HepG2 (cell line): ENCODE results near the gene ASAP2. TPM values are rescaled to one million over a fixed set of nuclear protein-coding genes. Genes with fewer than 3 reads are reported as not detected.

Experiments used
- ETV5 ChIP-seq: IDR thresholded peaks from 2 replicates; pipeline ENCODE4 v1.6.1; 2018; ENCODE audit warnings: missing biosample characterization, missing genetic modification reagents, inconsistent platforms, borderline replicate concordance
- NFIC ChIP-seq: IDR thresholded peaks from 2 replicates; pipeline ENCODE4 v1.6.1; 2012; ENCODE audit warnings: mild to moderate bottlenecking, low read length, inconsistent platforms
- SRSF4 ChIP-seq: fragments of 200-400 bp; formaldehyde crosslinking; IDR thresholded peaks from one replicate; pipeline ENCODE4 v1.6.1; 2018; ENCODE audit warnings: mild to moderate bottlenecking, low read depth, low read length, moderate library complexity; ENCODE audit not compliant: poor library complexity, severe bottlenecking
- YEATS2 ChIP-seq: sonication (generic); formaldehyde crosslinking; IDR thresholded peaks from 2 replicates; pipeline ENCODE4 v1.4.0; 2020; ENCODE audit warnings: missing genetic modification reagents, borderline replicate concordance
- polyA plus RNA-seq, 8 experiments: library from polyadenylated mRNA; depleted of rRNA in 3 of 8; stranded (reverse) in 7 of 8; unstranded in 1 of 8; fragments of >200 nt; fragmentation: Illumina TruSeq in 4 of 8; extraction: Trizol in 4 of 8; gene quantifications; 2 replicates each; pipeline versions ENCODE4 v1.2.1 to v1.2.3, GENCODE V29; 2011 to 2016; ENCODE audit warnings: low read depth in 4 of 8, missing spikeins in 1 of 8, mixed read lengths in 1 of 8; ENCODE audit not compliant: insufficient read depth in 1 of 8
- total RNA-seq, 5 experiments: library from RNA; depleted of rRNA; stranded (reverse); fragments of >200 nt; fragmentation: Illumina TruSeq; extraction: Trizol; gene quantifications; 2 replicates each; pipeline ENCODE4 v1.2.3, GENCODE V29; 2016; ENCODE audit warnings: low read depth in 1 of 5
- TF ChIP-seq, protein P1 (sequence below): sonication (generic); formaldehyde crosslinking; IDR thresholded peaks from 2 replicates; pipeline ENCODE4 v1.4.0; 2020; ENCODE audit warnings: missing genetic modification reagents
- TF ChIP-seq, protein P2 (sequence below): sonication (generic); formaldehyde crosslinking; conservative IDR thresholded peaks from 2 replicates; pipeline ENCODE4 v1.4.0; 2020; ENCODE audit warnings: missing genetic modification reagents
- TF ChIP-seq, protein P3 (sequence below): sonication (generic); formaldehyde crosslinking; IDR thresholded peaks from 2 replicates; pipeline ENCODE4 v1.9.0; 2021; ENCODE audit warnings: missing genetic modification reagents, mild to moderate bottlenecking, borderline replicate concordance
- TF ChIP-seq, protein P4 (sequence below): sonication (generic); formaldehyde crosslinking; IDR thresholded peaks from 2 replicates; pipeline ENCODE4 v1.5.1; 2020; ENCODE audit warnings: mild to moderate bottlenecking, missing genetic modification reagents, moderate library complexity
- TF ChIP-seq, protein P5 (sequence below): sonication (generic); formaldehyde crosslinking; IDR thresholded peaks from 2 replicates; pipeline ENCODE4 v1.8.1; 2023; ENCODE audit warnings: mild to moderate bottlenecking, missing genetic modification reagents
- TF ChIP-seq, protein P6 (sequence below): sonication (generic); formaldehyde crosslinking; IDR thresholded peaks from 2 replicates; pipeline ENCODE4 v1.9.0; 2022; ENCODE audit warnings: missing genetic modification reagents, mild to moderate bottlenecking, borderline replicate concordance
- TF ChIP-seq, protein P7 (sequence below): sonication (generic); formaldehyde crosslinking; IDR thresholded peaks from 2 replicates; pipeline ENCODE4 v1.4.0; 2020; ENCODE audit warnings: missing genetic modification reagents

The ASAP2 gene
- total and polyA plus RNA-seq, 2 of the 13 experiments (the other 11 are each of a cell fraction or from before 2014, with no cell fraction given) = 7.3 to 22.3 TPM

DNA sequence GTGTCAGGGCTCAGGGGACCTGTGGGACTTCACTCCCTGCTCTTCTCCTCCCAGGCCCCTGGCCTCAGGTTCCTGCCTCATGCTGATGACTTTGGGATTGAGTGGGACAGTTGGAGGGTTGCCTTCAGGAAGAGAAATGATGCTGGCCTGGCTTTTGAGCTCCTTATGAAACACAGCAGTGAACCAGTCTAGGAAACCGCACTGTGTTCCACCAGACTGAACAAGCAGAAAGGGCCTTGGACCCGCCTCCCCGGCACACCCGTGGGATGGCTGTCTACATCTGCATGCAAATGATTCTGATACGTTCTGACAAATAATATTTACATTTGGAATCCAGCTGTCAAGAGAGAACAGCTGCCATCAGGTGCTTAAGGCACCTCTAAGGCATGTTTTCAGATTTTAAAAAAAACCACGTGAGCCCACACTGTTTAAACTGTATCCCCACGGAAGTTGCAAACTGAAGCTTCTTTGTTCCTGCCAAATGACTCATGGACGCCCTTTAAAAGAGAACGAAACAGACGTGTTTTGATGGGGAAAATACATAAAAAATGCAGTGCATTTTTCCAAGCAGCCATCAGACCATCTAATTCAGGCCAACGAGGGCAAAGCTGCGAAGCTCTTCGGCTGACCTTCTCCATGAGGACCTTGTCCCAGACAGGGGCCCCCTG lies 27.6 kb upstream of the ASAP2 start (continued):
- TF ChIP-seq, protein P1, sequence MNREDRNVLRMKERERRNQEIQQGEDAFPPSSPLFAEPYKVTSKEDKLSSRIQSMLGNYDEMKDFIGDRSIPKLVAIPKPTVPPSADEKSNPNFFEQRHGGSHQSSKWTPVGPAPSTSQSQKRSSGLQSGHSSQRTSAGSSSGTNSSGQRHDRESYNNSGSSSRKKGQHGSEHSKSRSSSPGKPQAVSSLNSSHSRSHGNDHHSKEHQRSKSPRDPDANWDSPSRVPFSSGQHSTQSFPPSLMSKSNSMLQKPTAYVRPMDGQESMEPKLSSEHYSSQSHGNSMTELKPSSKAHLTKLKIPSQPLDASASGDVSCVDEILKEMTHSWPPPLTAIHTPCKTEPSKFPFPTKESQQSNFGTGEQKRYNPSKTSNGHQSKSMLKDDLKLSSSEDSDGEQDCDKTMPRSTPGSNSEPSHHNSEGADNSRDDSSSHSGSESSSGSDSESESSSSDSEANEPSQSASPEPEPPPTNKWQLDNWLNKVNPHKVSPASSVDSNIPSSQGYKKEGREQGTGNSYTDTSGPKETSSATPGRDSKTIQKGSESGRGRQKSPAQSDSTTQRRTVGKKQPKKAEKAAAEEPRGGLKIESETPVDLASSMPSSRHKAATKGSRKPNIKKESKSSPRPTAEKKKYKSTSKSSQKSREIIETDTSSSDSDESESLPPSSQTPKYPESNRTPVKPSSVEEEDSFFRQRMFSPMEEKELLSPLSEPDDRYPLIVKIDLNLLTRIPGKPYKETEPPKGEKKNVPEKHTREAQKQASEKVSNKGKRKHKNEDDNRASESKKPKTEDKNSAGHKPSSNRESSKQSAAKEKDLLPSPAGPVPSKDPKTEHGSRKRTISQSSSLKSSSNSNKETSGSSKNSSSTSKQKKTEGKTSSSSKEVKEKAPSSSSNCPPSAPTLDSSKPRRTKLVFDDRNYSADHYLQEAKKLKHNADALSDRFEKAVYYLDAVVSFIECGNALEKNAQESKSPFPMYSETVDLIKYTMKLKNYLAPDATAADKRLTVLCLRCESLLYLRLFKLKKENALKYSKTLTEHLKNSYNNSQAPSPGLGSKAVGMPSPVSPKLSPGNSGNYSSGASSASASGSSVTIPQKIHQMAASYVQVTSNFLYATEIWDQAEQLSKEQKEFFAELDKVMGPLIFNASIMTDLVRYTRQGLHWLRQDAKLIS (CRISPR knock-in tag) = no peak
- peak; percentile 18; the same call in 1 of the 2 replicates for TF ChIP-seq NFIC
- TF ChIP-seq, protein P2, sequence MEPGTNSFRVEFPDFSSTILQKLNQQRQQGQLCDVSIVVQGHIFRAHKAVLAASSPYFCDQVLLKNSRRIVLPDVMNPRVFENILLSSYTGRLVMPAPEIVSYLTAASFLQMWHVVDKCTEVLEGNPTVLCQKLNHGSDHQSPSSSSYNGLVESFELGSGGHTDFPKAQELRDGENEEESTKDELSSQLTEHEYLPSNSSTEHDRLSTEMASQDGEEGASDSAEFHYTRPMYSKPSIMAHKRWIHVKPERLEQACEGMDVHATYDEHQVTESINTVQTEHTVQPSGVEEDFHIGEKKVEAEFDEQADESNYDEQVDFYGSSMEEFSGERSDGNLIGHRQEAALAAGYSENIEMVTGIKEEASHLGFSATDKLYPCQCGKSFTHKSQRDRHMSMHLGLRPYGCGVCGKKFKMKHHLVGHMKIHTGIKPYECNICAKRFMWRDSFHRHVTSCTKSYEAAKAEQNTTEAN = 0 out of 2 replicates have a peak, but pooled peaks have one; percentile 57
- peak; percentile 61; the same call in 1 of the 2 replicates for TF ChIP-seq ETV5 (CRISPR knock-in tag)
- TF ChIP-seq, protein P3, sequence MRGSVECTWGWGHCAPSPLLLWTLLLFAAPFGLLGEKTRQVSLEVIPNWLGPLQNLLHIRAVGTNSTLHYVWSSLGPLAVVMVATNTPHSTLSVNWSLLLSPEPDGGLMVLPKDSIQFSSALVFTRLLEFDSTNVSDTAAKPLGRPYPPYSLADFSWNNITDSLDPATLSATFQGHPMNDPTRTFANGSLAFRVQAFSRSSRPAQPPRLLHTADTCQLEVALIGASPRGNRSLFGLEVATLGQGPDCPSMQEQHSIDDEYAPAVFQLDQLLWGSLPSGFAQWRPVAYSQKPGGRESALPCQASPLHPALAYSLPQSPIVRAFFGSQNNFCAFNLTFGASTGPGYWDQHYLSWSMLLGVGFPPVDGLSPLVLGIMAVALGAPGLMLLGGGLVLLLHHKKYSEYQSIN (CRISPR knock-in tag) = no peak
- TF ChIP-seq YEATS2 (CRISPR knock-in tag) = peak; percentile 61; the same call in 1 of the 2 replicates
- TF ChIP-seq, protein P4, sequence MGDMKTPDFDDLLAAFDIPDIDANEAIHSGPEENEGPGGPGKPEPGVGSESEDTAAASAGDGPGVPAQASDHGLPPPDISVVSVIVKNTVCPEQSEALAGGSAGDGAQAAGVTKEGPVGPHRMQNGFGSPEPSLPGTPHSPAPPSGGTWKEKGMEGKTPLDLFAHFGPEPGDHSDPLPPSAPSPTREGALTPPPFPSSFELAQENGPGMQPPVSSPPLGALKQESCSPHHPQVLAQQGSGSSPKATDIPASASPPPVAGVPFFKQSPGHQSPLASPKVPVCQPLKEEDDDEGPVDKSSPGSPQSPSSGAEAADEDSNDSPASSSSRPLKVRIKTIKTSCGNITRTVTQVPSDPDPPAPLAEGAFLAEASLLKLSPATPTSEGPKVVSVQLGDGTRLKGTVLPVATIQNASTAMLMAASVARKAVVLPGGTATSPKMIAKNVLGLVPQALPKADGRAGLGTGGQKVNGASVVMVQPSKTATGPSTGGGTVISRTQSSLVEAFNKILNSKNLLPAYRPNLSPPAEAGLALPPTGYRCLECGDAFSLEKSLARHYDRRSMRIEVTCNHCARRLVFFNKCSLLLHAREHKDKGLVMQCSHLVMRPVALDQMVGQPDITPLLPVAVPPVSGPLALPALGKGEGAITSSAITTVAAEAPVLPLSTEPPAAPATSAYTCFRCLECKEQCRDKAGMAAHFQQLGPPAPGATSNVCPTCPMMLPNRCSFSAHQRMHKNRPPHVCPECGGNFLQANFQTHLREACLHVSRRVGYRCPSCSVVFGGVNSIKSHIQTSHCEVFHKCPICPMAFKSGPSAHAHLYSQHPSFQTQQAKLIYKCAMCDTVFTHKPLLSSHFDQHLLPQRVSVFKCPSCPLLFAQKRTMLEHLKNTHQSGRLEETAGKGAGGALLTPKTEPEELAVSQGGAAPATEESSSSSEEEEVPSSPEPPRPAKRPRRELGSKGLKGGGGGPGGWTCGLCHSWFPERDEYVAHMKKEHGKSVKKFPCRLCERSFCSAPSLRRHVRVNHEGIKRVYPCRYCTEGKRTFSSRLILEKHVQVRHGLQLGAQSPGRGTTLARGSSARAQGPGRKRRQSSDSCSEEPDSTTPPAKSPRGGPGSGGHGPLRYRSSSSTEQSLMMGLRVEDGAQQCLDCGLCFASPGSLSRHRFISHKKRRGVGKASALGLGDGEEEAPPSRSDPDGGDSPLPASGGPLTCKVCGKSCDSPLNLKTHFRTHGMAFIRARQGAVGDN (CRISPR knock-in tag) = 0 out of 2 replicates have a peak, but pooled peaks have one; percentile 22
- TF ChIP-seq, protein P5, sequence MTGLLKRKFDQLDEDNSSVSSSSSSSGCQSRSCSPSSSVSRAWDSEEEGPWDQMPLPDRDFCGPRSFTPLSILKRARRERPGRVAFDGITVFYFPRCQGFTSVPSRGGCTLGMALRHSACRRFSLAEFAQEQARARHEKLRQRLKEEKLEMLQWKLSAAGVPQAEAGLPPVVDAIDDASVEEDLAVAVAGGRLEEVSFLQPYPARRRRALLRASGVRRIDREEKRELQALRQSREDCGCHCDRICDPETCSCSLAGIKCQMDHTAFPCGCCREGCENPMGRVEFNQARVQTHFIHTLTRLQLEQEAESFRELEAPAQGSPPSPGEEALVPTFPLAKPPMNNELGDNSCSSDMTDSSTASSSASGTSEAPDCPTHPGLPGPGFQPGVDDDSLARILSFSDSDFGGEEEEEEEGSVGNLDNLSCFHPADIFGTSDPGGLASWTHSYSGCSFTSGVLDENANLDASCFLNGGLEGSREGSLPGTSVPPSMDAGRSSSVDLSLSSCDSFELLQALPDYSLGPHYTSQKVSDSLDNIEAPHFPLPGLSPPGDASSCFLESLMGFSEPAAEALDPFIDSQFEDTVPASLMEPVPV (CRISPR knock-in tag) = no peak
- TF ChIP-seq, protein P6, sequence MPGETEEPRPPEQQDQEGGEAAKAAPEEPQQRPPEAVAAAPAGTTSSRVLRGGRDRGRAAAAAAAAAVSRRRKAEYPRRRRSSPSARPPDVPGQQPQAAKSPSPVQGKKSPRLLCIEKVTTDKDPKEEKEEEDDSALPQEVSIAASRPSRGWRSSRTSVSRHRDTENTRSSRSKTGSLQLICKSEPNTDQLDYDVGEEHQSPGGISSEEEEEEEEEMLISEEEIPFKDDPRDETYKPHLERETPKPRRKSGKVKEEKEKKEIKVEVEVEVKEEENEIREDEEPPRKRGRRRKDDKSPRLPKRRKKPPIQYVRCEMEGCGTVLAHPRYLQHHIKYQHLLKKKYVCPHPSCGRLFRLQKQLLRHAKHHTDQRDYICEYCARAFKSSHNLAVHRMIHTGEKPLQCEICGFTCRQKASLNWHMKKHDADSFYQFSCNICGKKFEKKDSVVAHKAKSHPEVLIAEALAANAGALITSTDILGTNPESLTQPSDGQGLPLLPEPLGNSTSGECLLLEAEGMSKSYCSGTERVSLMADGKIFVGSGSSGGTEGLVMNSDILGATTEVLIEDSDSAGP (CRISPR knock-in tag) = no peak
- no peak for TF ChIP-seq SRSF4
- TF ChIP-seq, protein P7, sequence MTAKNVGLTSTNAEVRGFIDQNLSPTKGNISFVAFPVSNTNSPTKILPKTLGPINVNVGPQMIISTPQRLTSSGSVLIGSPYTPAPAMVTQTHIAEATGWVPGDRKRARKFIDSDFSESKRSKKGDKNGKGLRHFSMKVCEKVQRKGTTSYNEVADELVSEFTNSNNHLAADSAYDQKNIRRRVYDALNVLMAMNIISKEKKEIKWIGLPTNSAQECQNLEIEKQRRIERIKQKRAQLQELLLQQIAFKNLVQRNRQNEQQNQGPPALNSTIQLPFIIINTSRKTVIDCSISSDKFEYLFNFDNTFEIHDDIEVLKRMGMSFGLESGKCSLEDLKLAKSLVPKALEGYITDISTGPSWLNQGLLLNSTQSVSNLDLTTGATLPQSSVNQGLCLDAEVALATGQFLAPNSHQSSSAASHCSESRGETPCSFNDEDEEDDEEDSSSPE (CRISPR knock-in tag) = no peak
